SK-N-SH treated with all-trans-retinoic acid at 6 μM for 48 hours (cell line): Measurements from ENCODE around the gene FAM131C.
"Not testable (repeated sequence)": the region's sequence is repeated elsewhere in the genome, so short reads cannot be mapped to it uniquely, and the experiment has no call there.

Experiments used
- ATAC-seq: fragments of 200-7000 bp; cut with Tn5 transposase; 3 replicates; pipeline ENCODE4 v1.9.1; 2020; ENCODE audit warnings: mild to moderate bottlenecking, moderate library complexity
- ARNTL ChIP-seq: fragments of 450-650 bp; formaldehyde crosslinking; IDR thresholded peaks from 2 replicates; pipeline ENCODE4 v1.5.0; 2020; ENCODE audit warnings: low read depth, mild to moderate bottlenecking, moderate library complexity, borderline replicate concordance
- BACH2 ChIP-seq: fragments of 250-450 bp; sonication (Bioruptor Pico); IDR thresholded peaks from 2 replicates; pipeline ENCODE4 v1.9.0; 2021; ENCODE audit warnings: mild to moderate bottlenecking, borderline replicate concordance
- ESRRG ChIP-seq: fragments of 250-450 bp; sonication (Bioruptor Pico); IDR thresholded peaks from 2 replicates; pipeline ENCODE4 v1.6.1; 2021; ENCODE audit warnings: mild to moderate bottlenecking
- GLIS3 ChIP-seq: fragments of 250-450 bp; sonication (Bioruptor Pico); IDR thresholded peaks from 2 replicates; pipeline ENCODE4 v1.5.0; 2020; ENCODE audit warnings: mild to moderate bottlenecking, moderate library complexity
- ISL1 ChIP-seq: fragments of 250-450 bp; sonication (Bioruptor Pico); IDR thresholded peaks from 2 replicates; pipeline ENCODE4 v2.1.2; 2022; ENCODE audit warnings: mild to moderate bottlenecking, moderate library complexity
- OSR1 ChIP-seq: fragments of 250-450 bp; sonication (Bioruptor Pico); IDR thresholded peaks from 2 replicates; pipeline ENCODE4 v1.8.0; 2022; ENCODE audit warnings: moderate library complexity, mild to moderate bottlenecking, inconsistent platforms
- PATZ1 ChIP-seq: fragments of 250-450 bp; sonication (Bioruptor Pico); IDR thresholded peaks from 2 replicates; pipeline ENCODE4 v1.8.0; 2020; ENCODE audit warnings: mild to moderate bottlenecking, moderate library complexity, borderline replicate concordance
- PPARA ChIP-seq: fragments of 250-450 bp; sonication (Bioruptor Pico); IDR thresholded peaks from 2 replicates; pipeline ENCODE4 v1.5.0; 2020; ENCODE audit warnings: mild to moderate bottlenecking, borderline replicate concordance
- RARB ChIP-seq: fragments of 250-450 bp; sonication (Bioruptor Pico); IDR thresholded peaks from 2 replicates; pipeline ENCODE4 v1.8.0; 2021; ENCODE audit warnings: mild to moderate bottlenecking, moderate library complexity
- SNAI2 ChIP-seq: fragments of 250-450 bp; sonication (Bioruptor Pico); IDR thresholded peaks from 2 replicates; pipeline ENCODE4 v1.5.0; 2020; ENCODE audit warnings: mild to moderate bottlenecking, moderate library complexity
- TCF4 ChIP-seq: fragments of 250-450 bp; sonication (Bioruptor Pico); IDR thresholded peaks from 2 replicates; pipeline ENCODE4 v1.8.0; 2021; ENCODE audit warnings: mild to moderate bottlenecking, moderate library complexity, borderline replicate concordance
- TOX ChIP-seq: fragments of 250-450 bp; sonication (Bioruptor Pico); IDR thresholded peaks from 2 replicates; pipeline ENCODE4 v1.8.0; 2021; ENCODE audit warnings: mild to moderate bottlenecking, moderate library complexity, borderline replicate concordance
- ZC3H10 ChIP-seq: fragments of 250-450 bp; sonication (Bioruptor Pico); IDR thresholded peaks from 2 replicates; pipeline ENCODE4 v1.5.1; 2021; ENCODE audit warnings: mild to moderate bottlenecking, moderate library complexity
- ZFP3 ChIP-seq: fragments of 250-450 bp; sonication (Bioruptor Pico); IDR thresholded peaks from 2 replicates; pipeline ENCODE4 v1.5.0; 2020; ENCODE audit warnings: mild to moderate bottlenecking, moderate library complexity
- ZNF565 ChIP-seq: fragments of 450-650 bp; formaldehyde crosslinking; conservative IDR thresholded peaks from 2 replicates; pipeline ENCODE4 v1.5.0; 2020; ENCODE audit warnings: low read depth, mild to moderate bottlenecking, moderate library complexity
- ZNF70 ChIP-seq: fragments of 450-650 bp; formaldehyde crosslinking; IDR thresholded peaks from 2 replicates; pipeline ENCODE4 v1.5.0; 2020; ENCODE audit warnings: mild to moderate bottlenecking, moderate library complexity
- ZNF8 ChIP-seq: fragments of 450-650 bp; formaldehyde crosslinking; IDR thresholded peaks from 2 replicates; pipeline ENCODE4 v1.5.0; 2020; ENCODE audit warnings: mild to moderate bottlenecking, moderate library complexity
- TF ChIP-seq, protein P1 (sequence below): fragments of 250-450 bp; sonication (Bioruptor Pico); IDR thresholded peaks from 2 replicates; pipeline ENCODE4 v1.5.1; 2021; ENCODE audit warnings: mild to moderate bottlenecking, moderate library complexity
- TF ChIP-seq, protein P2 (sequence below): fragments of 250-450 bp; sonication (Bioruptor Pico); IDR thresholded peaks from 2 replicates; pipeline ENCODE4 v1.8.0; 2021; ENCODE audit warnings: low read depth, mild to moderate bottlenecking, moderate library complexity, borderline replicate concordance
- TF ChIP-seq, protein P3 (sequence below): fragments of 250-450 bp; sonication (Bioruptor Pico); IDR thresholded peaks from 2 replicates; pipeline ENCODE4 v1.5.0; 2020; ENCODE audit warnings: mild to moderate bottlenecking, moderate library complexity

The FAM131C gene

GRCh38 chr1:16032388-16033102, 40.9 kb downstream of the FAM131C start:
- TF ChIP-seq ZFP3 (CRISPR knock-in tag) (no peak), RARB (CRISPR knock-in tag) (no peak), TOX (CRISPR knock-in tag) (no peak), ESRRG (CRISPR knock-in tag) (no peak), ARNTL (CRISPR knock-in tag) (no peak), PATZ1 (no peak), GLIS3 (CRISPR knock-in tag) (no peak), PPARA (CRISPR knock-in tag) (no peak), ZNF8 (no peak), ZC3H10 (no peak), ISL1 (no peak), SNAI2 (no peak)
- TF ChIP-seq, protein P1, sequence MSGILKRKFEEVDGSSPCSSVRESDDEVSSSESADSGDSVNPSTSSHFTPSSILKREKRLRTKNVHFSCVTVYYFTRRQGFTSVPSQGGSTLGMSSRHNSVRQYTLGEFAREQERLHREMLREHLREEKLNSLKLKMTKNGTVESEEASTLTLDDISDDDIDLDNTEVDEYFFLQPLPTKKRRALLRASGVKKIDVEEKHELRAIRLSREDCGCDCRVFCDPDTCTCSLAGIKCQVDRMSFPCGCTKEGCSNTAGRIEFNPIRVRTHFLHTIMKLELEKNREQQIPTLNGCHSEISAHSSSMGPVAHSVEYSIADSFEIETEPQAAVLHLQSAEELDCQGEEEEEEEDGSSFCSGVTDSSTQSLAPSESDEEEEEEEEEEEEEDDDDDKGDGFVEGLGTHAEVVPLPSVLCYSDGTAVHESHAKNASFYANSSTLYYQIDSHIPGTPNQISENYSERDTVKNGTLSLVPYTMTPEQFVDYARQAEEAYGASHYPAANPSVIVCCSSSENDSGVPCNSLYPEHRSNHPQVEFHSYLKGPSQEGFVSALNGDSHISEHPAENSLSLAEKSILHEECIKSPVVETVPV (CRISPR knock-in tag): no peak
- ATAC-seq: peak; percentile 97

DNA sequence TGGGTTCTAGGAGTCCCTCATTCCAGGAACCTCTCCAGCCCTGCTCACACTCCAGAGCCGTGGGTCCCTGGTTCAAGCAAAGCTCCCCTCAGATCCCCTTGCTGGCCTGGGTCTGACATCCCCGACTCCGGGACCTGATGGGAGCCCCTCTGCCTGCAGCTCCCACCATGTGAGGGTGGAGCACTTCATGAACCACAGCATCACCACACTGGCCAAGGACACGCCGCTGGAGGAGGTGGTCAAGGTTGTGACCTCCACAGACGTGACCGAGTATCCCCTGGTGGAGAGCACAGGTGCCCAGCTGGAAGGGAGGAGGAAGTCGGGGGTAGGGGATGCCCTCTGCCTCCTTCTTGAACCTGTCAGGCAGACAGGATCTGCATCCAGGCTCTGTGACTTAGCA, 41.9 kb downstream of the FAM131C start:
- TF ChIP-seq, protein P2, sequence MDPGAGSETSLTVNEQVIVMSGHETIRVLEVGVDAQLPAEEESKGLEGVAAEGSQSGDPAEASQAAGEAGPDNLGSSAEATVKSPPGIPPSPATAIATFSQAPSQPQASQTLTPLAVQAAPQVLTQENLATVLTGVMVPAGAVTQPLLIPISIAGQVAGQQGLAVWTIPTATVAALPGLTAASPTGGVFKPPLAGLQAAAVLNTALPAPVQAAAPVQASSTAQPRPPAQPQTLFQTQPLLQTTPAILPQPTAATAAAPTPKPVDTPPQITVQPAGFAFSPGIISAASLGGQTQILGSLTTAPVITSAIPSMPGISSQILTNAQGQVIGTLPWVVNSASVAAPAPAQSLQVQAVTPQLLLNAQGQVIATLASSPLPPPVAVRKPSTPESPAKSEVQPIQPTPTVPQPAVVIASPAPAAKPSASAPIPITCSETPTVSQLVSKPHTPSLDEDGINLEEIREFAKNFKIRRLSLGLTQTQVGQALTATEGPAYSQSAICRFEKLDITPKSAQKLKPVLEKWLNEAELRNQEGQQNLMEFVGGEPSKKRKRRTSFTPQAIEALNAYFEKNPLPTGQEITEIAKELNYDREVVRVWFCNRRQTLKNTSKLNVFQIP (CRISPR knock-in tag): no peak
- TF ChIP-seq GLIS3 (CRISPR knock-in tag): no peak
- no peak for TF ChIP-seq TCF4 (CRISPR knock-in tag)
- TF ChIP-seq PATZ1: no peak
- no peak for TF ChIP-seq OSR1 (CRISPR knock-in tag)
- TF ChIP-seq, protein P3, sequence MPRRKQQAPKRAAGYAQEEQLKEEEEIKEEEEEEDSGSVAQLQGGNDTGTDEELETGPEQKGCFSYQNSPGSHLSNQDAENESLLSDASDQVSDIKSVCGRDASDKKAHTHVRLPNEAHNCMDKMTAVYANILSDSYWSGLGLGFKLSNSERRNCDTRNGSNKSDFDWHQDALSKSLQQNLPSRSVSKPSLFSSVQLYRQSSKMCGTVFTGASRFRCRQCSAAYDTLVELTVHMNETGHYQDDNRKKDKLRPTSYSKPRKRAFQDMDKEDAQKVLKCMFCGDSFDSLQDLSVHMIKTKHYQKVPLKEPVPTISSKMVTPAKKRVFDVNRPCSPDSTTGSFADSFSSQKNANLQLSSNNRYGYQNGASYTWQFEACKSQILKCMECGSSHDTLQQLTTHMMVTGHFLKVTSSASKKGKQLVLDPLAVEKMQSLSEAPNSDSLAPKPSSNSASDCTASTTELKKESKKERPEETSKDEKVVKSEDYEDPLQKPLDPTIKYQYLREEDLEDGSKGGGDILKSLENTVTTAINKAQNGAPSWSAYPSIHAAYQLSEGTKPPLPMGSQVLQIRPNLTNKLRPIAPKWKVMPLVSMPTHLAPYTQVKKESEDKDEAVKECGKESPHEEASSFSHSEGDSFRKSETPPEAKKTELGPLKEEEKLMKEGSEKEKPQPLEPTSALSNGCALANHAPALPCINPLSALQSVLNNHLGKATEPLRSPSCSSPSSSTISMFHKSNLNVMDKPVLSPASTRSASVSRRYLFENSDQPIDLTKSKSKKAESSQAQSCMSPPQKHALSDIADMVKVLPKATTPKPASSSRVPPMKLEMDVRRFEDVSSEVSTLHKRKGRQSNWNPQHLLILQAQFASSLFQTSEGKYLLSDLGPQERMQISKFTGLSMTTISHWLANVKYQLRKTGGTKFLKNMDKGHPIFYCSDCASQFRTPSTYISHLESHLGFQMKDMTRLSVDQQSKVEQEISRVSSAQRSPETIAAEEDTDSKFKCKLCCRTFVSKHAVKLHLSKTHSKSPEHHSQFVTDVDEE: no peak
- TF ChIP-seq ARNTL (CRISPR knock-in tag): no peak
- ATAC-seq: no peak

GRCh38 chr1:16029288-16029687, 44.2 kb downstream of the FAM131C start:
- no peak for TF ChIP-seq ZNF70 (CRISPR knock-in tag)
- no peak for TF ChIP-seq ZFP3 (CRISPR knock-in tag)
- no peak for TF ChIP-seq OSR1 (CRISPR knock-in tag)
- TF ChIP-seq ZC3H10: no peak
- no peak for TF ChIP-seq ZNF8
- no peak for TF ChIP-seq RARB (CRISPR knock-in tag)
- no peak for TF ChIP-seq ZNF565 (CRISPR knock-in tag)
- TF ChIP-seq PPARA (CRISPR knock-in tag): no peak
- TF ChIP-seq BACH2 (CRISPR knock-in tag): no peak
- no peak for ATAC-seq

- ATAC-seq: not testable (repeated sequence)
Measured at GRCh38 chr1:16029003-16029268, 44.5 kb downstream of the FAM131C start.
